ENCODE data around the gene ZNF319. TPM values are rescaled to one million over a fixed set of nuclear protein-coding genes. Genes with fewer than 3 reads are reported as not detected.

ZNF319 gene
- total and polyA plus RNA-seq, 2 experiments from 2014 or later: 1.7 to 10.0 TPM

- TF ChIP-seq REST (IDR thresholded peaks at IDR 0.05; ENCODE audit: unreplicated experiment): no peak
- no peak for TF ChIP-seq STAT1 (IDR thresholded peaks at IDR 0.05; ENCODE audit: unreplicated experiment)
- no peak for TF ChIP-seq ETS1 (IDR thresholded peaks at IDR 0.05)
- no peak for TF ChIP-seq JUNB (IDR thresholded peaks at IDR 0.05; ENCODE audit: unreplicated experiment)
- no peak for TF ChIP-seq CTCF (conservative IDR thresholded peaks at IDR 0.05; ENCODE audit: low read depth in 2 of 2)
- TF ChIP-seq POLR2AphosphoS5 (IDR thresholded peaks at IDR 0.05; ENCODE audit: low read depth): no peak
- no peak for TF ChIP-seq EZH2phosphoT487 (IDR thresholded peaks at IDR 0.05; ENCODE audit: unreplicated experiment)
- no peak for TF ChIP-seq CREB1 (CRISPR knock-in tag; IDR thresholded peaks at IDR 0.05; ENCODE audit: low read depth)
Observed at GRCh38 chr16:58040496-58040846, 40.0 kb upstream of the ZNF319 start (continued).

- peaks cover 4% of the 10 kb centered on the region; the same call in 1 of the 3 replicates for H3K9me3 Mint-ChIP-seq
- no peak overlapping the region for H3K4me3 Mint-ChIP-seq
- Histone ChIP-seq H3K4me2 (no peak overlapping the region), H3F3A (replicated peaks; ENCODE audit: low read depth) (no peaks in the 10 kb centered on the region), H3K4me1 (ENCODE audit: insufficient read depth) (no peaks in the 10 kb centered on the region), H3K9me2 (ENCODE audit: insufficient read depth) (no peaks in the 10 kb centered on the region), H4K20me1 (replicated peaks; ENCODE audit: insufficient read depth) (no peaks in the 10 kb centered on the region; the same call in 1 of the 2 replicates), H3K36me3 (ENCODE audit: insufficient read depth) (no peaks in the 10 kb centered on the region; the same call in 1 of the 2 replicates), H3K79me2 (replicated peaks; ENCODE audit: insufficient read depth) (0 out of 2 replicates have a peak, but pooled peaks cover 4% of the 10 kb centered on the region), H3K27me3 (ENCODE audit: insufficient read depth) (no peaks in the 10 kb centered on the region), H2AFZ (no peak overlapping the region), H3K4me3 (no peak overlapping the region), H3K27ac (ENCODE audit: low read depth) (no peak overlapping the region)
- peaks cover 47% of the 10 kb centered on the region for H3K36me3 Mint-ChIP-seq (ENCODE audit: low read depth)
- H3K27ac Mint-ChIP-seq: no peak overlapping the region
- DNase-seq (ENCODE audit: low spot score) (no peak), ATAC-seq (no peak)
- peaks cover 8% of the 10 kb centered on the region for H3K27me3 Mint-ChIP-seq (ENCODE audit: insufficient read depth, low read depth, poor library complexity)
- H3K4me1 Mint-ChIP-seq: no peaks in the 10 kb centered on the region
- TF ChIP-seq NANOG (IDR thresholded peaks at IDR 0.05; ENCODE audit: borderline replicate concordance): no peak
- no peak for TF ChIP-seq STAT1 (IDR thresholded peaks at IDR 0.05; ENCODE audit: unreplicated experiment)
- no peak for TF ChIP-seq ZNF114 (CRISPR knock-in tag; IDR thresholded peaks at IDR 0.05)
- TF ChIP-seq REST (IDR thresholded peaks at IDR 0.05; ENCODE audit: unreplicated experiment): no peak
Observed at GRCh38 chr16:58039829-58040495, 39.5 kb upstream of the ZNF319 start.
